K562 (cell line): Measurements from ENCODE around the gene RHD. TPM values are rescaled to one million over a fixed set of nuclear protein-coding genes. Genes with fewer than 3 reads are reported as not detected.
"Not testable (repeated sequence)": the region's sequence is repeated elsewhere in the genome, so short reads cannot be mapped to it uniquely, and the experiment has no call there.

Experiments used
- CBFA2T3 ChIP-seq: fragments of 450-650 bp; IDR thresholded peaks from 2 replicates; pipeline ENCODE4 v1.6.1; 2017
- DACH1 ChIP-seq: fragments of 450-650 bp; IDR thresholded peaks from 2 replicates; pipeline ENCODE4 v1.6.1; 2018; ENCODE audit not compliant: partially characterized antibody
- DMBX1 ChIP-seq: fragments of 250-450 bp; sonication (Bioruptor Pico); IDR thresholded peaks from 2 replicates; pipeline ENCODE4 v1.8.0; 2022; ENCODE audit warnings: inconsistent platforms, mild to moderate bottlenecking, moderate library complexity, borderline replicate concordance
- HLTF ChIP-seq: fragments of 450-650 bp; IDR thresholded peaks from 2 replicates; pipeline ENCODE4 v1.6.1; 2016
- MTA1 ChIP-seq: fragments of 450-650 bp; IDR thresholded peaks from 2 replicates; pipeline ENCODE4 v1.6.1; 2017; ENCODE audit warnings: borderline replicate concordance
- MTA3 ChIP-seq: fragments of 450-650 bp; formaldehyde crosslinking; IDR thresholded peaks from 2 replicates; pipeline ENCODE4 v1.6.1; 2017; ENCODE audit warnings: mild to moderate bottlenecking, borderline replicate concordance
- NR2C1 ChIP-seq, 2 experiments: fragments of 450-650 bp; IDR thresholded peaks; 2 replicates each; pipeline ENCODE4 v1.6.1; 2017; ENCODE audit warnings: mild to moderate bottlenecking in 2 of 2, antibody characterized with exemption in 1 of 2, inconsistent platforms in 1 of 2, missing compliant biosample characterization in 1 of 2, missing genetic modification characterization in 1 of 2
- PYGO2 ChIP-seq: fragments of 450-650 bp; IDR thresholded peaks from 2 replicates; pipeline ENCODE4 v1.6.1; 2016; ENCODE audit warnings: mild to moderate bottlenecking, missing genetic modification characterization, moderate library complexity, missing compliant biosample characterization
- RNF2 ChIP-seq: sonication (generic); IDR thresholded peaks from 2 replicates; pipeline ENCODE4 v1.6.1; 2016
- SMARCC2 ChIP-seq: fragments of 450-650 bp; IDR thresholded peaks from 2 replicates; pipeline ENCODE4 v1.6.1; 2017; ENCODE audit warnings: antibody characterized with exemption, moderate library complexity, mild to moderate bottlenecking, low read depth
- TARDBP ChIP-seq: fragments of 450-650 bp; IDR thresholded peaks from 2 replicates; pipeline ENCODE4 v1.6.1; 2016
- ZNF274 ChIP-seq: IDR thresholded peaks from 2 replicates; pipeline ENCODE4 v1.6.1; 2011; ENCODE audit warnings: low read depth, mild to moderate bottlenecking, low read length, moderate library complexity, borderline replicate concordance
- polyA plus RNA-seq, 8 experiments: library from polyadenylated mRNA; depleted of rRNA in 4 of 8; stranded (reverse) in 5 of 8; unstranded in 3 of 8; fragments of >200 nt; fragmentation: Nextera tagmentation in 2 of 8; fragmentation: Illumina TruSeq in 1 of 8; extraction: Ambion mirVana in 2 of 8; extraction: Trizol in 1 of 8; gene quantifications; 2 replicates each; pipeline versions ENCODE4 v1.2.1 to v1.2.3, GENCODE V29; 2011 to 2014; ENCODE audit warnings: inconsistent platforms in 1 of 8, missing spikeins in 1 of 8
- total RNA-seq, 7 experiments: library from RNA; depleted of rRNA in 6 of 7; stranded (reverse); fragments of >200 nt in 6 of 7; fragmentation: Illumina TruSeq in 2 of 7; extraction: Trizol in 2 of 7; gene quantifications; 2 replicates each; pipeline versions ENCODE4 v1.2.1 to v1.2.3, GENCODE V29; 2011 to 2021; ENCODE audit warnings: low replicate concordance in 1 of 7
- TF ChIP-seq, protein P1 (sequence below): fragments of 450-650 bp; IDR thresholded peaks from 2 replicates; pipeline ENCODE4 v1.6.1; 2016
- TF ChIP-seq, protein P2 (sequence below), 3 experiments: fragments of 200-800 bp in 1 of 3; fragments of 250-450 bp in 1 of 3; fragments of 450-650 bp in 1 of 3; sonication (Bioruptor Pico) in 1 of 3; sonication (Bioruptor generic) in 1 of 3; formaldehyde crosslinking in 1 of 3; IDR thresholded peaks; 2 replicates each; pipeline versions ENCODE4 v1.6.1 to v1.8.0; 2016 to 2022; ENCODE audit warnings: mild to moderate bottlenecking in 2 of 3, missing genetic modification characterization in 2 of 3, missing compliant biosample characterization in 1 of 3, moderate library complexity in 1 of 3
- TF ChIP-seq, protein P3 (sequence below): sonication (generic); IDR thresholded peaks from 2 replicates; pipeline ENCODE4 v1.6.1; 2016
- TF ChIP-seq, protein P4 (sequence below), 2 experiments: fragments of 450-650 bp; IDR thresholded peaks; 2 replicates each; pipeline ENCODE4 v1.6.1; 2018; ENCODE audit warnings: mild to moderate bottlenecking in 2 of 2, low read depth in 1 of 2; ENCODE audit not compliant: partially characterized antibody in 2 of 2

Gene RHD
- total and polyA plus RNA-seq, 9 of the 15 experiments (the other 6 are each of a cell fraction or from before 2014, with no cell fraction given), result 8.8 to 32.4 (median 15.0) TPM

DNA sequence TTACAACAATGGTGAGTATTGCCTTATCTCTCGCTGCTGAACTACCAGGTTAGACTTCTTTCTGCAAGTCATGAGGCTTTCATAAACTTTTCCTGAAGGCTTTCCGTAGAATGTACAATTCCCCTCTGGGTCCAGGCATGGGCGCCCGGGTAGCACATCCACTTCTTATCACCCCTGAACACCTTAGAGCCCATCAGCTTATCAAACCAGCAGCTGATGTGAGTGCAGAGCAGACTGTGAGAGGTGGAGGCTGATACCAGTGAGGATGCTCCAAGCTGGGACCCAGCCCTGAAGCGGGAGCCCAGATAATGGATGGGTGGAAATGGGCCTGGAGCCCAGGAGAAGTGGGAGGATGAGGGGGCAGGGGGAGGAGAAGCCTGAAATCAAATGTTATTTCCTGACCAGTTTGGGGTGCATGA is 7.4 kb downstream of the RHD start (continued):
- TF ChIP-seq ZNF274 (peak; percentile 54; the same call in 1 of the 2 replicates), MTA1 (peak; percentile 80), DMBX1 (CRISPR knock-in tag) (peak; percentile 60; the same call in 1 of the 2 replicates), RNF2 (0 out of 2 replicates have a peak, but pooled peaks have one; percentile 56), SMARCC2 (peak; percentile 83), HLTF (0 out of 2 replicates have a peak, but pooled peaks have one; percentile 58), DACH1 (peak; percentile 39), NR2C1 (tag; IDR thresholded peaks at IDR 0.05) (peak; percentile 38; the same call in 1 of the 2 replicates), PYGO2 (tag) (peak; percentile 59; the same call in 1 of the 2 replicates), MTA3 (0 out of 2 replicates have a peak, but pooled peaks have one; percentile 59), TARDBP (peak; percentile 86), CBFA2T3 (peak; percentile 98)
- TF ChIP-seq, protein P1, sequence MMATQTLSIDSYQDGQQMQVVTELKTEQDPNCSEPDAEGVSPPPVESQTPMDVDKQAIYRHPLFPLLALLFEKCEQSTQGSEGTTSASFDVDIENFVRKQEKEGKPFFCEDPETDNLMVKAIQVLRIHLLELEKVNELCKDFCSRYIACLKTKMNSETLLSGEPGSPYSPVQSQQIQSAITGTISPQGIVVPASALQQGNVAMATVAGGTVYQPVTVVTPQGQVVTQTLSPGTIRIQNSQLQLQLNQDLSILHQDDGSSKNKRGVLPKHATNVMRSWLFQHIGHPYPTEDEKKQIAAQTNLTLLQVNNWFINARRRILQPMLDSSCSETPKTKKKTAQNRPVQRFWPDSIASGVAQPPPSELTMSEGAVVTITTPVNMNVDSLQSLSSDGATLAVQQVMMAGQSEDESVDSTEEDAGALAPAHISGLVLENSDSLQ, result 0 out of 2 replicates have a peak, but pooled peaks have one; percentile 21
- TF ChIP-seq, protein P2, sequence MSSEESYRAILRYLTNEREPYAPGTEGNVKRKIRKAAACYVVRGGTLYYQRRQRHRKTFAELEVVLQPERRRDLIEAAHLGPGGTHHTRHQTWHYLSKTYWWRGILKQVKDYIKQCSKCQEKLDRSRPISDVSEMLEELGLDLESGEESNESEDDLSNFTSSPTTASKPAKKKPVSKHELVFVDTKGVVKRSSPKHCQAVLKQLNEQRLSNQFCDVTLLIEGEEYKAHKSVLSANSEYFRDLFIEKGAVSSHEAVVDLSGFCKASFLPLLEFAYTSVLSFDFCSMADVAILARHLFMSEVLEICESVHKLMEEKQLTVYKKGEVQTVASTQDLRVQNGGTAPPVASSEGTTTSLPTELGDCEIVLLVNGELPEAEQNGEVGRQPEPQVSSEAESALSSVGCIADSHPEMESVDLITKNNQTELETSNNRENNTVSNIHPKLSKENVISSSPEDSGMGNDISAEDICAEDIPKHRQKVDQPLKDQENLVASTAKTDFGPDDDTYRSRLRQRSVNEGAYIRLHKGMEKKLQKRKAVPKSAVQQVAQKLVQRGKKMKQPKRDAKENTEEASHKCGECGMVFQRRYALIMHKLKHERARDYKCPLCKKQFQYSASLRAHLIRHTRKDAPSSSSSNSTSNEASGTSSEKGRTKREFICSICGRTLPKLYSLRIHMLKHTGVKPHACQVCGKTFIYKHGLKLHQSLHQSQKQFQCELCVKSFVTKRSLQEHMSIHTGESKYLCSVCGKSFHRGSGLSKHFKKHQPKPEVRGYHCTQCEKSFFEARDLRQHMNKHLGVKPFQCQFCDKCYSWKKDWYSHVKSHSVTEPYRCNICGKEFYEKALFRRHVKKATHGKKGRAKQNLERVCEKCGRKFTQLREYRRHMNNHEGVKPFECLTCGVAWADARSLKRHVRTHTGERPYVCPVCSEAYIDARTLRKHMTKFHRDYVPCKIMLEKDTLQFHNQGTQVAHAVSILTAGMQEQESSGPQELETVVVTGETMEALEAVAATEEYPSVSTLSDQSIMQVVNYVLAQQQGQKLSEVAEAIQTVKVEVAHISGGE (CRISPR knock-in tag; IDR thresholded peaks at IDR 0.05), result peak in 1 of 3 experiments; percentile 58; a peak in 2 of 6 replicates
- TF ChIP-seq NR2C1 (IDR thresholded peaks at IDR 0.05), result not testable (repeated sequence)
- TF ChIP-seq, protein P3, sequence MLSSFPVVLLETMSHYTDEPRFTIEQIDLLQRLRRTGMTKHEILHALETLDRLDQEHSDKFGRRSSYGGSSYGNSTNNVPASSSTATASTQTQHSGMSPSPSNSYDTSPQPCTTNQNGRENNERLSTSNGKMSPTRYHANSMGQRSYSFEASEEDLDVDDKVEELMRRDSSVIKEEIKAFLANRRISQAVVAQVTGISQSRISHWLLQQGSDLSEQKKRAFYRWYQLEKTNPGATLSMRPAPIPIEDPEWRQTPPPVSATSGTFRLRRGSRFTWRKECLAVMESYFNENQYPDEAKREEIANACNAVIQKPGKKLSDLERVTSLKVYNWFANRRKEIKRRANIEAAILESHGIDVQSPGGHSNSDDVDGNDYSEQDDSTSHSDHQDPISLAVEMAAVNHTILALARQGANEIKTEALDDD, result peak; percentile 85
- TF ChIP-seq, protein P4, sequence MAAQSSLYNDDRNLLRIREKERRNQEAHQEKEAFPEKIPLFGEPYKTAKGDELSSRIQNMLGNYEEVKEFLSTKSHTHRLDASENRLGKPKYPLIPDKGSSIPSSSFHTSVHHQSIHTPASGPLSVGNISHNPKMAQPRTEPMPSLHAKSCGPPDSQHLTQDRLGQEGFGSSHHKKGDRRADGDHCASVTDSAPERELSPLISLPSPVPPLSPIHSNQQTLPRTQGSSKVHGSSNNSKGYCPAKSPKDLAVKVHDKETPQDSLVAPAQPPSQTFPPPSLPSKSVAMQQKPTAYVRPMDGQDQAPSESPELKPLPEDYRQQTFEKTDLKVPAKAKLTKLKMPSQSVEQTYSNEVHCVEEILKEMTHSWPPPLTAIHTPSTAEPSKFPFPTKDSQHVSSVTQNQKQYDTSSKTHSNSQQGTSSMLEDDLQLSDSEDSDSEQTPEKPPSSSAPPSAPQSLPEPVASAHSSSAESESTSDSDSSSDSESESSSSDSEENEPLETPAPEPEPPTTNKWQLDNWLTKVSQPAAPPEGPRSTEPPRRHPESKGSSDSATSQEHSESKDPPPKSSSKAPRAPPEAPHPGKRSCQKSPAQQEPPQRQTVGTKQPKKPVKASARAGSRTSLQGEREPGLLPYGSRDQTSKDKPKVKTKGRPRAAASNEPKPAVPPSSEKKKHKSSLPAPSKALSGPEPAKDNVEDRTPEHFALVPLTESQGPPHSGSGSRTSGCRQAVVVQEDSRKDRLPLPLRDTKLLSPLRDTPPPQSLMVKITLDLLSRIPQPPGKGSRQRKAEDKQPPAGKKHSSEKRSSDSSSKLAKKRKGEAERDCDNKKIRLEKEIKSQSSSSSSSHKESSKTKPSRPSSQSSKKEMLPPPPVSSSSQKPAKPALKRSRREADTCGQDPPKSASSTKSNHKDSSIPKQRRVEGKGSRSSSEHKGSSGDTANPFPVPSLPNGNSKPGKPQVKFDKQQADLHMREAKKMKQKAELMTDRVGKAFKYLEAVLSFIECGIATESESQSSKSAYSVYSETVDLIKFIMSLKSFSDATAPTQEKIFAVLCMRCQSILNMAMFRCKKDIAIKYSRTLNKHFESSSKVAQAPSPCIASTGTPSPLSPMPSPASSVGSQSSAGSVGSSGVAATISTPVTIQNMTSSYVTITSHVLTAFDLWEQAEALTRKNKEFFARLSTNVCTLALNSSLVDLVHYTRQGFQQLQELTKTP (IDR thresholded peaks at IDR 0.05; ENCODE audit: low read depth in 1 of 2, partially characterized antibody in 2 of 2), result peak in 1 of 2 experiments; percentile 36
